GM19463 (cell line): ENCODE data around the gene FAM168A.
"Not testable (repeated sequence)": the region's sequence is repeated elsewhere in the genome, so short reads cannot be mapped to it uniquely, and the experiment has no call there.

Source experiments
- ATAC-seq: cut with Tn5 transposase; IDR thresholded peaks from one replicate; pipeline ENCODE4 v1.9.1; 2021; ENCODE audit warnings: mild to moderate bottlenecking, moderate library complexity; ENCODE audit not compliant: unreplicated experiment

FAM168A gene

GRCh38 chr11:73436859-73437258 is 161.1 kb downstream of the FAM168A start:
- not testable (repeated sequence) for ATAC-seq

GRCh38 chr11:73431396-73431795 is 166.5 kb downstream of the FAM168A start:
- no peak for ATAC-seq

- ATAC-seq = no peak
Measured at GRCh38 chr11:73430326-73430725, 167.6 kb downstream of the FAM168A start.

- ATAC-seq = no peak
Measured at GRCh38 chr11:73429121-73429750, 168.7 kb downstream of the FAM168A start.

- ATAC-seq = no peak
Measured at GRCh38 chr11:73428699-73429098, 169.2 kb downstream of the FAM168A start.

GRCh38 chr11:73428227-73428626 is 169.7 kb downstream of the FAM168A start:
- ATAC-seq = no peak

GRCh38 chr11:73426219-73426850 is 171.6 kb downstream of the FAM168A start:
- no peak for ATAC-seq

- no peak for ATAC-seq
Measured at GRCh38 chr11:73425108-73425507, 172.8 kb downstream of the FAM168A start.

GRCh38 chr11:73423506-73423905 is 174.4 kb downstream of the FAM168A start:
- ATAC-seq = no peak

GRCh38 chr11:73422886-73423285 is 175.0 kb downstream of the FAM168A start:
- ATAC-seq = no peak

- no peak for ATAC-seq
Measured at GRCh38 chr11:73420136-73420535, 177.8 kb downstream of the FAM168A start.

GRCh38 chr11:73416786-73417185 is 181.1 kb downstream of the FAM168A start:
- no peak for ATAC-seq

- no peak for ATAC-seq
Measured at GRCh38 chr11:73415854-73416615, 181.9 kb downstream of the FAM168A start.

GRCh38 chr11:73414977-73415651 is 182.8 kb downstream of the FAM168A start:
- ATAC-seq = no peak

GRCh38 chr11:73413256-73413655 is 184.7 kb downstream of the FAM168A start:
- no peak for ATAC-seq

- no peak for ATAC-seq
Measured at GRCh38 chr11:73412308-73412707, 185.6 kb downstream of the FAM168A start.

GRCh38 chr11:73411031-73411430 is 186.9 kb downstream of the FAM168A start:
- no peak for ATAC-seq

GRCh38 chr11:73410627-73411026 is 187.3 kb downstream of the FAM168A start:
- no peak for ATAC-seq

- ATAC-seq = no peak
Measured at GRCh38 chr11:73409431-73409830, 188.5 kb downstream of the FAM168A start.

- no peak for ATAC-seq
Measured at GRCh38 chr11:73406619-73407018, 191.3 kb downstream of the FAM168A start.

GRCh38 chr11:73406131-73406530 is 191.8 kb downstream of the FAM168A start:
- ATAC-seq = no peak

GRCh38 chr11:73405146-73405510 is 192.8 kb downstream of the FAM168A start:
- ATAC-seq = no peak
